ENCODE measurements around the gene ZDHHC7. TPM values are rescaled to one million over a fixed set of nuclear protein-coding genes. Genes with fewer than 3 reads are reported as not detected.
A peak's percentile ranks its signal among the peaks of the same experiment; 100 is the strongest.

ZDHHC7 gene
- total and polyA plus RNA-seq, 11 donors = 12.0 to 66.7 (median 43.9) TPM

DNA sequence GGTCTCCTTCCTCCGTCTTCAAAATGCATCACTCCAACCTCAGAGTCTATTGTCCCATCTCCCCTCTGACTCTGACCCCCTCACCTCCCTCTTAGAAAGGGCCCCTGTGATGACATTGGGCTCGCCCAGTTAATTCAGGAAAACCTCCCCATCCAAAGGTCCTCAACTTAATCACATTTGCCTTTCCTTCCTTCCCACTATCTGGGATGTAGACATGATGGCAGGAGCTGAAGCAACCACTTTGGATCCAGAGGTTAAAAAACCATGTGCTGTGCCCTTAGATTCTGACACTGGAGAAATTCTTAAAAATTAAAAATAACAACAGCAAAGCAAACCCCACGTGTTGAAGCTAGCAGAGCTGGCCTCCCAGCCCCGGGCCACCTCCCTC lies 80.2 kb downstream of the ZDHHC7 start:
- ATAC-seq = no peak
- peaks cover 0 to 49% (median 29%) of the 10 kb centered on the region in 12 donors for H3K4me1 ChIP-seq
- no peak for DNase-seq
- WGBS, 4 donors = 80 to 98% (median 92%) methylated on average over 4 of the region's 4 CpGs
- intact Hi-C loops (cut with DNase I) = no loop called here
- no peak overlapping the region for H3K4me3 ChIP-seq
- H3K9me3 ChIP-seq = peaks cover 0 to 5% (median 0%) of the 10 kb centered on the region in 12 donors
- no peaks in the 10 kb centered on the region for H3K36me3 ChIP-seq
- H3K27me3 ChIP-seq = no peaks in the 10 kb centered on the region
- no peak overlapping the region for H3K27ac ChIP-seq
- no peak for TF ChIP-seq POLR2A (IDR thresholded peaks at IDR 0.05)
- TF ChIP-seq, protein P1, sequence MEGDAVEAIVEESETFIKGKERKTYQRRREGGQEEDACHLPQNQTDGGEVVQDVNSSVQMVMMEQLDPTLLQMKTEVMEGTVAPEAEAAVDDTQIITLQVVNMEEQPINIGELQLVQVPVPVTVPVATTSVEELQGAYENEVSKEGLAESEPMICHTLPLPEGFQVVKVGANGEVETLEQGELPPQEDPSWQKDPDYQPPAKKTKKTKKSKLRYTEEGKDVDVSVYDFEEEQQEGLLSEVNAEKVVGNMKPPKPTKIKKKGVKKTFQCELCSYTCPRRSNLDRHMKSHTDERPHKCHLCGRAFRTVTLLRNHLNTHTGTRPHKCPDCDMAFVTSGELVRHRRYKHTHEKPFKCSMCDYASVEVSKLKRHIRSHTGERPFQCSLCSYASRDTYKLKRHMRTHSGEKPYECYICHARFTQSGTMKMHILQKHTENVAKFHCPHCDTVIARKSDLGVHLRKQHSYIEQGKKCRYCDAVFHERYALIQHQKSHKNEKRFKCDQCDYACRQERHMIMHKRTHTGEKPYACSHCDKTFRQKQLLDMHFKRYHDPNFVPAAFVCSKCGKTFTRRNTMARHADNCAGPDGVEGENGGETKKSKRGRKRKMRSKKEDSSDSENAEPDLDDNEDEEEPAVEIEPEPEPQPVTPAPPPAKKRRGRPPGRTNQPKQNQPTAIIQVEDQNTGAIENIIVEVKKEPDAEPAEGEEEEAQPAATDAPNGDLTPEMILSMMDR (IDR thresholded peaks at IDR 0.05) = no peak

DNA sequence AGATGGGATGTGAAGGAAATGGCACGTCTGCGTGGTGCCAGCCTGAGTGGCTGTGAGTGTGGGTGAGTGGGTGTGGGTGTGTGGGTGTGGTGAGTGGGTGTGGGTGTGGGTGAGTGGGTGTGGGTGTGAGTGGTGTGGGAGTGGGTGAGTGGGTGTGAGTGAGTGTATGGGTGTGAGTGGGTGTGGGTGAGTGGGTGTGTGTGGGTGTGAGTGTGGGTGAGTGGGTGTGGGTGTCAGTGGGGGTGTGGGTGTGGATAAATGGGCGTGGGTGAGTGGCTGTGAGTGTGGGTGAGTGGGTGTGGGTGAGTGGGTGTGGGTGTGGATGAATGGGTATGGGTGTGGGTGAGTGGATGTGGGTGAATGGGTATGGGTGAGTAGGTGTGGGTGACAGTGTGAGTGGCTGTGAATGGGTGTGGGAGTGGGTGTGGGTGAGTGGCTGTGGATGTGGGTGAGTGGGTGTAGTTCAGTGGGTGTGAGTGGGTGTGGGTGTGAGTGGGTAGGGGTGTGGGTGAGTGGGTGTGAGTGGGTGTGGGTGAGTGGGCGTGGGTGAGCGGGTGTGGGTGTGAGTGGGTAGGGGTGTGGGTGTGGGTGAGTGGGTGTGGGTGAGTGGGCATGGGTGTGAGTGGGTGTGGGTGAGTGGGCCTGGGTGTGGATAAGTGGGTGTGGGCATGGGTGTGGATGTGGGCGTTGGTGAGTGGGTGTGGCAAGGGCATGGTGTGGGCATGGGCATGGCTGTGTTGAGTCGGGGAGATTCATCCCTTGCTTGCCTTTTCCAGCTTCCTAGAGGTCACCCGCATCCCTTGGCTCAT lies 80.8 kb downstream of the ZDHHC7 start:
- Histone ChIP-seq H3K27me3 (no peaks in the 10 kb centered on the region), H3K36me3 (no peaks in the 10 kb centered on the region), H3K27ac (peak overlapping the region in 3 of 12 donors; percentile 31 to 75 (median 67)), H3K4me3 (no peak overlapping the region), H3K4me1 (peaks cover 0 to 50% (median 29%) of the 10 kb centered on the region in 12 donors), H3K9me3 (peaks cover 0 to 5% (median 0%) of the 10 kb centered on the region in 12 donors)
- no peak for ATAC-seq
- intact Hi-C loops (cut with DNase I) = no loop called here
- peak in 1 of 5 donors; percentile 25 for DNase-seq
- TF ChIP-seq POLR2A (IDR thresholded peaks at IDR 0.05) = no peak
- WGBS, 4 donors = 69 to 82% (median 77%) methylated on average over 8 of the region's 8 CpGs

DNA sequence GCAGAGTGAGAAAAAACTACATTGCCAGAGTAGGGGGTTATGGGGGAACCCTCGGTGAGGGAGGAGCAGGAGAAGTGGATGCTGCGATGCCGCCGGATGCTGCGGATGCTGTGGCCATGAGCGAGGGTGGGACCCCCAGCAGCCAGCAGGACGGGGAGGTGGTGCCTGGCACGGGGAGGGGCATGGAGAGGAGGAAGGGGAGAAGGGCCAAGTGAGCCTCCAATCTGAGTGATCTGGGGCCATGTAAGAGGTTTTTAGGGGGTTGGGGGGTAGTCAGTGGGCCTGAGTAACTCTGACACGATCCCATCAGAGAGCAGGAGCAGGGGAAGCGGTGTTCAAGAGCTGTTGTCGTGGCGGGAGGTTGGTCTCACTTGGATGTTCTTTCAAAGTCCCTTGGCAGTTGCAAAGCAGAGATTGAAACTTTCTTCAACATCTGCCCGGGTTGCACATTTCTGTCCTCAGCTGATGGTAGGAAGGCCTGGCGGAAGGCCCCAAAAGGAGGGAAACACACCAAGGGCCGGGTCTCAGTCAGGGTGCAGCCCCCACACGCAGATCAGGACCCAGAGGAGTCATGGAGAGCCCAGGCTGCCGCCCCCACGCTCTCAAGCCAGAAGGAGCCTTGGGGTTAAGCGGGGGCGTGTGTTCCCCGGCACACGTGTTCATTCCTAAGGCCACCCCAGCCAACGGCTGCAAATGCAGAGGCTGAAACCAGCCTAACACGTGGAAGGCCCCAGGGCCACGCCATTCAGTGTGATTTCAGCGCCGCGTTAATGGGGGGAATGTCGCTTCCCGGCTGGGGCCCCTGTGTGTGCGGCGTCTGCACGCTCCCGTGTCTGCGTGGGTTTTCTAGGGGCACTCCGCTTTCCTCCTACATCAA lies 81.7 kb downstream of the ZDHHC7 start:
- peaks cover 0 to 5% (median 0%) of the 10 kb centered on the region in 12 donors for H3K9me3 ChIP-seq
- WGBS, 4 donors = 69 to 76% (median 73%) methylated on average over 23 to 36 of the region's 36 CpGs
- intact Hi-C loops (cut with DNase I) = loop anchor here in 4 of 10 donors (5.0 to 10.0 kb wide), 3 partner anchors 38 to 95 kb away; no protein-coding TSS in a partner anchor
- no peaks in the 10 kb centered on the region for H3K27me3 ChIP-seq
- peaks cover 0 to 58% (median 33%) of the 10 kb centered on the region in 12 donors for H3K4me1 ChIP-seq
- TF ChIP-seq, protein P1 (IDR thresholded peaks at IDR 0.05) = no peak
- TF ChIP-seq POLR2A (IDR thresholded peaks at IDR 0.05) = no peak
- H3K36me3 ChIP-seq = no peaks in the 10 kb centered on the region
- H3K4me3 ChIP-seq = no peak overlapping the region
- DNase-seq (peak in 1 of 5 donors; percentile 59), ATAC-seq (peak in 1 of 4 donors; percentile 2)
- peak overlapping the region in 9 of 12 donors; percentile 21 to 75 (median 57) for H3K27ac ChIP-seq

DNA sequence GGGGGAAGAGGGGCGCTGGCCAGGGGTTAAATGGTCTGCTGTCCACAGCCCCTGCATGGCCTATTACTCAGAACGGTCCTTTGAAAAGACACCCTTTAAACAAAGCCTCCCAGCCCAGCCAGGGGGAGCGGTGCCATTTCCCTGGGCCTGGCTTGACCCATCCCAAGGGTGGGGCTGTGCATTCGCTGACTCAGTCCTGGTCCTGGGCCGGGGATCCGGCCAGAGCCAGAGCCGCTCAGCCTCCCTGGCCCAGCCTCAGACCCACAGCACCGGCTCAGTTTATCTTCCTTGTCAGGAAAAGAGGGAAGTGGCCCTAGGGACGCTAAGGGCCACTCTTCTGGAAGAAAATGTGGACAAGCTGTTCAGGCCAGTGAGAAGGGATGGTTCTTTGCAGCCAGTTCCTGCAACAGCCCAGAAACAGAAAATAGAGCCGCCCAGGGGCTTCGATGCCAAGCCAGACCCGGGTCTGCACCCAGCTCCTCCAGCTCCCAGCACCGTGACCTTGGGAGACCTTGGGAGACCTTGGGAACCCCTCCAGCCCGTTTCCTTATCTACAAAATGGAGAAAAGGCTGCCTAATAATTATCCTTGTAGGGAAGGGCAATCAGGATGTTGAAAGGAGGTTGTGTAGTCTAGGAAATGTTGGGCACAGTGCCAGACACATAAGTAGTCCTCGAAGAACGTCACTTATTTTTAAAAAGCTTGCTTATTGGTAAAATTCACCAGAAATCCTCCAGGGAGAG lies 82.5 kb downstream of the ZDHHC7 start:
- peak; percentile 64 to 75 (median 68) for ATAC-seq
- DNase-seq = peak; percentile 69 to 87 (median 77)
- TF ChIP-seq, protein P1 (IDR thresholded peaks at IDR 0.05) = peak in 1 of 12 donors; percentile 2
- TF ChIP-seq POLR2A (IDR thresholded peaks at IDR 0.05) = no peak
- Histone ChIP-seq H3K27me3 (no peaks in the 10 kb centered on the region), H3K27ac (peak overlapping the region; percentile 10 to 82 (median 56)), H3K4me3 (no peak overlapping the region), H3K9me3 (peaks cover 0 to 5% (median 0%) of the 10 kb centered on the region in 12 donors), H3K4me1 (peaks cover 0 to 54% (median 28%) of the 10 kb centered on the region in 12 donors), H3K36me3 (no peaks in the 10 kb centered on the region)
- WGBS, 4 donors = 37 to 51% (median 41%) methylated on average over 15 to 16 of the region's 16 CpGs
- intact Hi-C loops (cut with DNase I) = loop anchor here in 4 of 10 donors (5.0 to 10.0 kb wide), 3 partner anchors 38 to 94 kb away; no protein-coding TSS in a partner anchor

Measured in heart left ventricle (tissue), 16 donors.